GM12865 (cell line): ENCODE data around the gene OR9Q1.

ENCODE experiments used
- DNase-seq: peaks from one replicate; pipeline ENCODE4 v3.0.0; 2010; ENCODE audit warnings: low read depth
- H3K4me3 ChIP-seq: 2 replicates; pipeline ENCODE4 v1.5.1; 2011; ENCODE audit warnings: mild to moderate bottlenecking, low read depth, low read length, control low read depth
- TF ChIP-seq, protein P1 (sequence below): IDR thresholded peaks from 2 replicates; pipeline ENCODE4 v1.5.1; 2011; ENCODE audit warnings: low read length, control low read depth, low read depth, inconsistent platforms; ENCODE audit not compliant: insufficient read depth; ENCODE audit errors: missing control alignments

OR9Q1 gene

DNA sequence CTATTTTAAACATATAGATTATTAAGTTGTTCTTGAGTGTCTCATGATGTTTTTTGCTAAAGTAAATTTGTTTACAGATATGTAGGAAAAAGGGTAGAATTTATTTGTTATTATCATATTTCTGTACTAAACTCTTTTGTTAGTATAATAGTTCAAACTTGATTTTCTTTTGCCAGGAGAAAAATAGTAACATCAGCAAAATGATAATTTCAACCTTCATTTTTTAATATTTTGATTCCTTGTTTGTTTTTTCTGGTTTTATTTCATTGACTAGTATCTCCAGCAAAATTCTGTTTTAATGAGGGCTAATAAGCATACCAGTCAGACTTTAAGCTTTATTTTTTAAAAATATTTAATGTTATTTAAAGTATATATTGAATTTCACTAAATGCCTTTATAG lies 192.8 kb downstream of the OR9Q1 start:
- TF ChIP-seq, protein P1, sequence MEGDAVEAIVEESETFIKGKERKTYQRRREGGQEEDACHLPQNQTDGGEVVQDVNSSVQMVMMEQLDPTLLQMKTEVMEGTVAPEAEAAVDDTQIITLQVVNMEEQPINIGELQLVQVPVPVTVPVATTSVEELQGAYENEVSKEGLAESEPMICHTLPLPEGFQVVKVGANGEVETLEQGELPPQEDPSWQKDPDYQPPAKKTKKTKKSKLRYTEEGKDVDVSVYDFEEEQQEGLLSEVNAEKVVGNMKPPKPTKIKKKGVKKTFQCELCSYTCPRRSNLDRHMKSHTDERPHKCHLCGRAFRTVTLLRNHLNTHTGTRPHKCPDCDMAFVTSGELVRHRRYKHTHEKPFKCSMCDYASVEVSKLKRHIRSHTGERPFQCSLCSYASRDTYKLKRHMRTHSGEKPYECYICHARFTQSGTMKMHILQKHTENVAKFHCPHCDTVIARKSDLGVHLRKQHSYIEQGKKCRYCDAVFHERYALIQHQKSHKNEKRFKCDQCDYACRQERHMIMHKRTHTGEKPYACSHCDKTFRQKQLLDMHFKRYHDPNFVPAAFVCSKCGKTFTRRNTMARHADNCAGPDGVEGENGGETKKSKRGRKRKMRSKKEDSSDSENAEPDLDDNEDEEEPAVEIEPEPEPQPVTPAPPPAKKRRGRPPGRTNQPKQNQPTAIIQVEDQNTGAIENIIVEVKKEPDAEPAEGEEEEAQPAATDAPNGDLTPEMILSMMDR = no peak
- DNase-seq = no peak
- H3K4me3 ChIP-seq = no peak overlapping the region

DNA sequence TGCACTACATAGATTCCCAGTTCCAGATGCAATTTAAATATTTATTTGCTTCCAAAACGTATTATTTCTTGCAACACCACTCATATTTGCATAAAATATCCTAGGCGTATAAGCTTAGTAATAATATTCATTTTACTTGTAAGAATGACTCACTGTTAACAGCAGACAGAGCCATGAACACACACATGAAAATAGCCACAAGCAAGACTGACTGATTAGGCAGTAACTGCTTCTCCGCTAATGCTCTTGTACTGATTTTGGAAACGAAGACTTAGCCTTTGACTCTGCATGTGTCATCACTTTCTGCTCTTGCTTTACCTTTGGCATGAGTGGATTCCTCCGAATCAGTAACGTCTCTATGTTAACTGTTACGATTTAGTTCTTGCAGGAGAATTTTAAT lies 199.0 kb downstream of the OR9Q1 start:
- TF ChIP-seq, protein P1 = no peak
- no peak overlapping the region for H3K4me3 ChIP-seq
- DNase-seq = no peak

DNA sequence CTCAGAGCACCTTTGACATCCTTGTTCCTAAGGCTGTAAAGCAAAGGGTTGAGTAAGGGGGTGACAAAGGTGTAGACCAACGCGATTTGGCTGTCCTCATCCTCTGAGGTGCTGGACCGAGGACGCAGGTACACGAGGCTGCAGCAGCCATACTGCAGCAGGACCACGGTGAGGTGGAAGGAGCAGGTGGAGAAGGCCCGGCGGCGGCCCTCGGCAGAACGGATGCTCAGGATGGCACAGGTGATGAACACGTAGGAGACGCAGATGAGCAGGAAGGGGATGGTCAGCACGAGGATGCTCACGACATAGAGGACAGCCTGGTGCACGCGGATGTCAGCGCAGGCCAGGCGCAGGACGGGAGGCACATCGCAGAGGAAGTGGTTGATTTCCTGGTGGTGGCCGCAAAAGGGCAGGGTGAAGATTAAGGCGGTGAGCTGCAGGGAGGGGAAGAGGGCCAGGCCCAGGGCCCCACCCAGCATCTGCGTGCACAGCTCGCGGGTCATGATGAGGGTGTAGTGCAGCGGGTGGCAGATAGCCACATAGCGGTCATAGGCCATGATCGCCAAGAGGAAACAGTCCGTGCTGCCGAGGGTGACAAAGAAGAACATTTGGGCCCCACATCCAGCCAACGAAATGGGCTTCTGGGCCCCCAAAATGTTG lies 204.4 kb downstream of the OR9Q1 start:
- TF ChIP-seq, protein P1 = no peak
- no peak overlapping the region for H3K4me3 ChIP-seq
- DNase-seq = no peak
